ENCODE results near the gene PTPRS.
A peak's percentile ranks its signal among the peaks of the same experiment; 100 is the strongest.

Gene PTPRS

DNA sequence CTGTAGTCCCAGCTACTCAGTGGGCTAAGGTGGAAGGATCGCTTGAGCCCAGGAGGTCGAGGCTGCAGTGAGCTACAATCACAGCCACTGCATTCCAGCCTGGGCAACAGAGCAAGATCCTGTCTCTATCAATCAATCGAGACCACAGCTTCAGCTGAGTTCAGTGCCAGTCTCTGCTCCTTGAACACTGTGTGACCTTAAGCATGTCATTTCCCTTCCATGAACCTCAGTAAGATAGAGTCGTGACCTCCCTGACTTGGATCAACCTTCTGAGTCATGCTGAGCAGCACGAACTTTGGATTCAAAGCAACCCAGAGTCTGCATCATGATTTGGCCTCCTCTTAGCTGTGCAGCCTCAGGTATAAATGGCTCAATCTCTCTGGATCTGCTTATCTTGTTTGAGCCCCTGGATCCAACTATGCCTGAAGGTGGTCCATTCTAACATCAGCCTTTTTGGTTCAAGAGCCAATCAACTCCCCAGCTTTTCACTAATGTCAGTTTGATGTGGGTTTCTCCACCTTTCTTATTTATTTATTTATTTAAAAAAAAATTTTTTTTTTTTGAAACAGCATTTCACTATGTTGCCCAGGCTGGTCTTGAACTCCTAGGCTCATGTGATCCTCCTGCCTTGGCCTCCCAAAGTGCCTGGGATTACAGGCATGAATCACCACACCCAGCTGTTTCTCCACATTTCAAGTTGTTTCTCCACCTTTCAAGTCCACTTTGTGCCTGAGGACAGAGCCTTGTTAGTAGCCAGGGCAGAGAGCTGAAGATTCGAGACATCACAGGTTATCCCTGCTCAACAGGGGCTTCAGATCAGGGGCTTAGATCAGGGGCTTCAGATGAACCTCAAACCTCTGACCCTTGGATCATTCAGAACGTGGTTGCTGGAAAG lies 26.4 kb downstream of the PTPRS start:
- TF ChIP-seq, protein P1, sequence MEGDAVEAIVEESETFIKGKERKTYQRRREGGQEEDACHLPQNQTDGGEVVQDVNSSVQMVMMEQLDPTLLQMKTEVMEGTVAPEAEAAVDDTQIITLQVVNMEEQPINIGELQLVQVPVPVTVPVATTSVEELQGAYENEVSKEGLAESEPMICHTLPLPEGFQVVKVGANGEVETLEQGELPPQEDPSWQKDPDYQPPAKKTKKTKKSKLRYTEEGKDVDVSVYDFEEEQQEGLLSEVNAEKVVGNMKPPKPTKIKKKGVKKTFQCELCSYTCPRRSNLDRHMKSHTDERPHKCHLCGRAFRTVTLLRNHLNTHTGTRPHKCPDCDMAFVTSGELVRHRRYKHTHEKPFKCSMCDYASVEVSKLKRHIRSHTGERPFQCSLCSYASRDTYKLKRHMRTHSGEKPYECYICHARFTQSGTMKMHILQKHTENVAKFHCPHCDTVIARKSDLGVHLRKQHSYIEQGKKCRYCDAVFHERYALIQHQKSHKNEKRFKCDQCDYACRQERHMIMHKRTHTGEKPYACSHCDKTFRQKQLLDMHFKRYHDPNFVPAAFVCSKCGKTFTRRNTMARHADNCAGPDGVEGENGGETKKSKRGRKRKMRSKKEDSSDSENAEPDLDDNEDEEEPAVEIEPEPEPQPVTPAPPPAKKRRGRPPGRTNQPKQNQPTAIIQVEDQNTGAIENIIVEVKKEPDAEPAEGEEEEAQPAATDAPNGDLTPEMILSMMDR (IDR thresholded peaks at IDR 0.05; ENCODE audit: insufficient read depth, low read length, missing control alignments) = no peak
- no peak overlapping the region for H3K4me3 ChIP-seq (ENCODE audit: low read depth, low read length)
- ChIA-PET CTCF (no interaction called here), POLR2A (interaction anchor here (0.6 kb wide), 1 partner anchor 516 kb away, joined by 3 read pairs; no protein-coding TSS in a partner anchor)
- no peak for DNase-seq (ENCODE audit: low read depth, low spot score)

DNA sequence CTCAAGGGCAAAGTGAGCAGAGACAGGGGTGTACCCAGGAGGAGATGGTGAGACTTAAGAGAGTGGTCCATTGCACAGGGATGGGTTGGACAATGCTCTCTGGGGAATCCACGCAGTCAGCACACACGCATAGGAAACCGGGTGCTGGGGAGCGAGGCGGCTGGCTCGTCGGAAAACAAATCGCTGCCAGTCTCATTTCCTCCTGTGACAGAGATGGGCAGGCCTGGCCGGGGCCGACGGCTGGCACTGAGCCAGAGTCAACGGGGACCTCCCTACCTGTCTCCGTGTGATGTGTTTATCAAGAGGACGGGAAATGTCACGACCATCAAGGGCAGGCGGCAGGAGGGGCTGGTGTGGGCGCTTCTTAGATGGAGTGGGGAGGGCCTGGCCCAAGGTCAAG lies 27.3 kb downstream of the PTPRS start:
- POLR2A ChIA-PET = no interaction called here
- no peak overlapping the region for H3K4me3 ChIP-seq (ENCODE audit: low read depth, low read length)
- no peak for DNase-seq (ENCODE audit: low read depth, low spot score)
- CTCF ChIA-PET = no interaction called here
- TF ChIP-seq, protein P1 (IDR thresholded peaks at IDR 0.05; ENCODE audit: insufficient read depth, low read length, missing control alignments) = no peak

DNA sequence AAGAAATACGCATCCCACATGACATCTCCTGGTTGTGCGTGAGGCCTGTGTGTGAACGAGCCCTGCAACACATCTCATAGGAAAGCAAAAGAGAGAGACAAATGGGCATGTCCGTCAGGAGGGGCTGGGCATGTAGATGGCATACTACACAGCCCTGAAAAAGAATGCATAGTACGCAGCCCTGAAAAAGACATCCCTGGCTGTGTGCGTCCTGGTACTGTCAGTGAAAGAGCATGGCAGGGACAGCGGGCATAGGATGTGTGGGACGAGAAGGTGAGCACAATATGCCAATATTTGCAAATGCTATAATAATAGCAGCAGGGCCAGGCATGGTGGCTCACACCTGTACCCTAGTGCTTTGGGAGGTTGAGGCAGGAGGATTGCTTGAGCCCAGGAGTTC lies 28.6 kb downstream of the PTPRS start:
- no peak overlapping the region for H3K4me3 ChIP-seq (ENCODE audit: low read depth, low read length)
- TF ChIP-seq, protein P1 (IDR thresholded peaks at IDR 0.05; ENCODE audit: insufficient read depth, low read length, missing control alignments) = no peak
- POLR2A ChIA-PET = no interaction called here
- DNase-seq (ENCODE audit: low read depth, low spot score) = no peak
- CTCF ChIA-PET = no interaction called here

DNA sequence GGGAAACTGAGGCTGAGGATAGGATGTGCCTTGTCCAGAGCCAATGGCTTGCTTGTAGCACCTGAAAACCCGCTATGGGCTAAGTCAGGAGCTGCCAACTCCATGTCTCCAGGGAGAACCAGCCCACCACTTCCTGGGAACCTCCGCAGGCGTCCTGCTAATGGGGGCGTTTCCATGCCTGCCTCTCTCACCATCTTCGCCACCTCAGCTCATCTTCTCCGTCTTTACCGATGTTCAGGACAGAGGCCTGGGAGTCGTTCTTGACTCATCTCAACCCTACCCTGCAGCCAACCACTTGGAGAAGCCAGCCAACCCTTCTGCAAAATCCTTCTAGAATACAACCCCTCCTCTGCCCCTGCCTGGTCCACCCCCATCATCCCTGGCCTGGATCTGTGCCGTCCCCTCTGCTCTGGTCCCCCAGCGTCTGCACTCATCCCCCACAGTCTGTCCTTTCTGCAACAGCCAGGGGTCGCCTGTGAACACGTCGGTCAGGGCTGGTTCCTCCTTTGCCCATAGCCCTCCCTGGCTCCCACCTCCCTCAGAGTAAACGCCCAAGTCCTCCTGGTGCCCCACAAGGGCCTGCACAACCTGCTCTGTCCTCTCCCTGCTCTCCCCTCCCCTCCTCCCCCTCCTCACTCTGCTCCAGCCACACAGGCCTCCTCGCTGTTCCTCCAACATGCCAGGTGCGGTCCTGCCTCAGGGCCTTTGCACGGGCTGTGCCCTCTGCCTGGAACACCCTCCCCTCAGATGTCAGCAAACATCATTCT lies 31.0 kb downstream of the PTPRS start:
- no peak overlapping the region for H3K4me3 ChIP-seq (ENCODE audit: low read depth, low read length)
- ChIA-PET CTCF (no interaction called here), POLR2A (interaction anchor here (0.7 to 1.1 kb wide), 5 partner anchors 16 to 125 kb away, joined by 3 to 7 read pairs (median 4); partner anchors contain the start of gene PTPRS)
- TF ChIP-seq, protein P1 (IDR thresholded peaks at IDR 0.05; ENCODE audit: insufficient read depth, low read length, missing control alignments) = no peak
- no peak for DNase-seq (ENCODE audit: low read depth, low spot score)

DNA sequence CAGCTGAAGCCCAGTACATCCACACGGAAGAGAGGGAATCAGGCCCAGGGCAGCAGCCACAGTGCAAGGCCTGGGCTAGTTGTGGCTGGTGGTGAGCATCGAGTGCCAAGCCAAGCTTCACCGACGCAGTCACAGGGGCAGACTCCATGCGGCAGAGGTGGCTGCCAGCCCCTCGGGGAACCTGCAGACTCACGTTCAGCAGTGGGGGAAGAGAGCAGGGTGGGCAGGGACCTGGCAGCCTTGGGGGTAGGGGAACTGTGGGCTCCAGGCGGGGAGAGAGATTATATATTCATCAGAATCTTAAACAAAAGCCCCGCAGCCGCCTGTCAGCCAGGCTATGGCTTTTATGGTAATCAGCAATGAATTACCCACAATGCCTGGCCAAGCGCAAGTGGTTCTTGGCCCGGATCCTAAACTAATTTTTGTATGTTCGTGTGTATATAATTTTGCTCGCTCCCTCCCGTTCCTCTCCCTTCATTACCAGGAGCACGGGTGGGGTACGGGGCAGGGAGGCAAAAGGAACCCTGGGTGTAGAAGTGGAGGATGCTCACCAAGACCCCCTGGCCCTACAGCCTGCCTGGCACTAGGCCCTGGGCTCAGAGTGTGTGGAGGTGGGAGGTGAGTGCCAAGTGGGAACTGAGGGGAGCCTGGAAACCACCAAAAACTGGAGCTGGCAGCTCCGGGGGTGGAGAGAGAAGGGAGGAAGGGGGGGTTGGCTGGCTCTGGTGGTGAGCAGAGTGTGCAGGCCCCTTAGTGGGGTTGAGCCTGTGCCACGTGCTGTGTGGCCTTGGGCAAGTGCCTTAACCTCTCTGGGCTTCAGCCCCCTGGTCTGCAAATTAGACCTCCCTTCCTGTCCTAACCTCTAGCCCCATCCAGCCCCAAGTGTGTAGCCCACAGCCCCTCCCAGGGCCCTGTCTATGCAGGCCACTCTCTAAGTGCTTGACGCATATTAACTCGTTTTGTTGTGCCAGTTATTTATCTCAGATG lies 31.9 kb downstream of the PTPRS start:
- H3K4me3 ChIP-seq (ENCODE audit: low read depth, low read length) = peak overlapping the region; percentile 18; the same call in 1 of the 2 replicates
- TF ChIP-seq, protein P1 (IDR thresholded peaks at IDR 0.05; ENCODE audit: insufficient read depth, low read length, missing control alignments) = no peak
- peak; percentile 47 for DNase-seq (ENCODE audit: low read depth, low spot score)
- POLR2A ChIA-PET = interaction anchor here (0.6 to 1.1 kb wide), 6 partner anchors 16 to 215 kb away, joined by 3 to 7 read pairs (median 4); partner anchors contain the start of gene PTPRS
- CTCF ChIA-PET = no interaction called here
